Measurements from ENCODE around the gene OR1J2.
"Not testable (repeated sequence)": the region's sequence is repeated elsewhere in the genome, so short reads cannot be mapped to it uniquely, and the experiment has no call there.

Gene OR1J2

GRCh38 chr9:122510502-122510901 is at the start of gene OR1J2:
TSS of gene OR1J2 (plus strand) at chr9:122510802. CDS start at chr9:122510802, 0 bp downstream.
- DNase-seq (ENCODE audit: low read depth): no peak

- DNase-seq (ENCODE audit: low read depth): peak; percentile 33
Measured at GRCh38 chr9:122463828-122464632, 46.6 kb upstream of the OR1J2 start.

GRCh38 chr9:122464633-122465567 is 45.7 kb upstream of the OR1J2 start:
- DNase-seq (ENCODE audit: low read depth): peak; percentile 92

- no peak for DNase-seq (ENCODE audit: low read depth)
Measured at GRCh38 chr9:122466456-122466855, 44.1 kb upstream of the OR1J2 start.

GRCh38 chr9:122468735-122469134 is 41.9 kb upstream of the OR1J2 start:
- DNase-seq (ENCODE audit: low read depth): peak; percentile 96

GRCh38 chr9:122474561-122474960 is 36.0 kb upstream of the OR1J2 start:
- DNase-seq (ENCODE audit: low read depth): no peak

GRCh38 chr9:122475717-122476116 is 34.9 kb upstream of the OR1J2 start:
- no peak for DNase-seq (ENCODE audit: low read depth)

- no peak for DNase-seq (ENCODE audit: low read depth)
Measured at GRCh38 chr9:122477346-122477745, 33.3 kb upstream of the OR1J2 start.

- DNase-seq (ENCODE audit: low read depth): no peak
Measured at GRCh38 chr9:122477826-122478225, 32.8 kb upstream of the OR1J2 start, which contains the start of gene OR1J1. TSS of gene OR1J1 (minus strand) at chr9:122477926. CDS start at chr9:122477926, 0 bp downstream.

- no peak for DNase-seq (ENCODE audit: low read depth)
Measured at GRCh38 chr9:122479062-122479461, 31.5 kb upstream of the OR1J2 start.

GRCh38 chr9:122498883-122499288 is 11.7 kb upstream of the OR1J2 start:
- peak; percentile 73 for DNase-seq (ENCODE audit: low read depth)

- DNase-seq (ENCODE audit: low read depth): no peak
Measured at GRCh38 chr9:122506964-122507363, 3.6 kb upstream of the OR1J2 start.

- no peak for DNase-seq (ENCODE audit: low read depth)
Measured at GRCh38 chr9:122518226-122518625, 7.6 kb downstream of the OR1J2 start.

- DNase-seq (ENCODE audit: low read depth): no peak
Measured at GRCh38 chr9:122518841-122519240, 8.2 kb downstream of the OR1J2 start, which contains the start of gene OR1J4. TSS of gene OR1J4 (plus strand) at chr9:122519141. CDS start at chr9:122519141, 0 bp downstream.

GRCh38 chr9:122519376-122519775 is 8.8 kb downstream of the OR1J2 start:
- no peak for DNase-seq (ENCODE audit: low read depth)

- DNase-seq (ENCODE audit: low read depth): no peak
Measured at GRCh38 chr9:122526602-122527001, 16.0 kb downstream of the OR1J2 start.

- DNase-seq (ENCODE audit: low read depth): no peak
Measured at GRCh38 chr9:122527193-122527592, 16.6 kb downstream of the OR1J2 start, which contains the start of gene OR1N1. TSS of gene OR1N1 (minus strand) at chr9:122527293. CDS start at chr9:122527293, 0 bp downstream.

GRCh38 chr9:122531157-122531556 is 20.6 kb downstream of the OR1J2 start:
- not testable (repeated sequence) for DNase-seq (ENCODE audit: low read depth)

- no peak for DNase-seq (ENCODE audit: low read depth)
Measured at GRCh38 chr9:122536134-122536533, 25.5 kb downstream of the OR1J2 start.

- not testable (repeated sequence) for DNase-seq (ENCODE audit: low read depth)
Measured at GRCh38 chr9:122537066-122537465, 26.5 kb downstream of the OR1J2 start.

- DNase-seq (ENCODE audit: low read depth): no peak
Measured at GRCh38 chr9:122538757-122539156, 28.2 kb downstream of the OR1J2 start.

- DNase-seq (ENCODE audit: low read depth): no peak
Measured at GRCh38 chr9:122546196-122546595, 35.6 kb downstream of the OR1J2 start.

Measured in EH (cell line).